Measurements from ENCODE around the gene TMEFF2. TPM values are rescaled to one million over a fixed set of nuclear protein-coding genes. Genes with fewer than 3 reads are reported as not detected.

TMEFF2 gene
- total RNA-seq, 1 donor from 2014 or later: not detected

- intact Hi-C loops (cut with DNase I): no loop called here
- peak; percentile 58 for ATAC-seq
Measured at GRCh38 chr2:192035731-192036442, 158.8 kb downstream of the TMEFF2 start.

GRCh38 chr2:192030856-192031255 is 163.9 kb downstream of the TMEFF2 start:
- intact Hi-C loops (cut with DNase I): no loop called here

More at GRCh38 chr2:192035731-192036442, 158.8 kb downstream of the TMEFF2 start:
- DNase-seq (ENCODE audit: low spot score): no peak

GRCh38 chr2:192030289-192030688 is 164.4 kb downstream of the TMEFF2 start:
- intact Hi-C loops (cut with DNase I): no loop called here
- no peak for ATAC-seq
- DNase-seq (ENCODE audit: low spot score): no peak

More at GRCh38 chr2:192030856-192031255, 163.9 kb downstream of the TMEFF2 start:
- DNase-seq (ENCODE audit: low spot score) (no peak), ATAC-seq (no peak)

GRCh38 chr2:192029089-192029488 is 165.6 kb downstream of the TMEFF2 start:
- no peak for DNase-seq (ENCODE audit: low spot score)
- intact Hi-C loops (cut with DNase I): no loop called here
- no peak for ATAC-seq

GRCh38 chr2:192026825-192027120 is 168.0 kb downstream of the TMEFF2 start:
- ATAC-seq: no peak
- intact Hi-C loops (cut with DNase I): no loop called here
- DNase-seq (ENCODE audit: low spot score): no peak

- intact Hi-C loops (cut with DNase I): no loop called here
- no peak for ATAC-seq
- no peak for DNase-seq (ENCODE audit: low spot score)
Measured at GRCh38 chr2:192026059-192026824, 168.5 kb downstream of the TMEFF2 start.

- intact Hi-C loops (cut with DNase I): no loop called here
- ATAC-seq (no peak), DNase-seq (ENCODE audit: low spot score) (no peak)
Measured at GRCh38 chr2:192025637-192026036, 169.1 kb downstream of the TMEFF2 start.

GRCh38 chr2:192023006-192023405 is 171.7 kb downstream of the TMEFF2 start:
- intact Hi-C loops (cut with DNase I): no loop called here
- DNase-seq (ENCODE audit: low spot score): no peak
- no peak for ATAC-seq

GRCh38 chr2:192017844-192018243 is 176.9 kb downstream of the TMEFF2 start:
- no peak for DNase-seq (ENCODE audit: low spot score)
- ATAC-seq: no peak
- intact Hi-C loops (cut with DNase I): no loop called here

- ATAC-seq (no peak), DNase-seq (ENCODE audit: low spot score) (no peak)
- intact Hi-C loops (cut with DNase I): no loop called here
Measured at GRCh38 chr2:192016265-192016664, 178.5 kb downstream of the TMEFF2 start.

GRCh38 chr2:192013211-192013610 is 181.5 kb downstream of the TMEFF2 start:
- no peak for ATAC-seq
- no peak for DNase-seq (ENCODE audit: low spot score)
- intact Hi-C loops (cut with DNase I): no loop called here

GRCh38 chr2:192011196-192011595 is 183.5 kb downstream of the TMEFF2 start:
- intact Hi-C loops (cut with DNase I): no loop called here
- no peak for DNase-seq (ENCODE audit: low spot score)

GRCh38 chr2:192010073-192010472 is 184.7 kb downstream of the TMEFF2 start:
- DNase-seq (ENCODE audit: low spot score): no peak
- no peak for ATAC-seq
- intact Hi-C loops (cut with DNase I): no loop called here

More at GRCh38 chr2:192011196-192011595, 183.5 kb downstream of the TMEFF2 start:
- no peak for ATAC-seq

GRCh38 chr2:192007581-192008228 is 187.0 kb downstream of the TMEFF2 start:
- DNase-seq (ENCODE audit: low spot score): no peak
- intact Hi-C loops (cut with DNase I): no loop called here
- no peak for ATAC-seq

- intact Hi-C loops (cut with DNase I): no loop called here
- ATAC-seq (no peak), DNase-seq (ENCODE audit: low spot score) (no peak)
Measured at GRCh38 chr2:192005211-192005610, 189.5 kb downstream of the TMEFF2 start.

GRCh38 chr2:192004188-192004963 is 190.4 kb downstream of the TMEFF2 start:
- DNase-seq (ENCODE audit: low spot score) (no peak), ATAC-seq (no peak)
- intact Hi-C loops (cut with DNase I): no loop called here

GRCh38 chr2:192002418-192002817 is 192.3 kb downstream of the TMEFF2 start:
- intact Hi-C loops (cut with DNase I): no loop called here
- ATAC-seq: no peak
- DNase-seq (ENCODE audit: low spot score): no peak

GRCh38 chr2:192000196-192000980 is 194.3 kb downstream of the TMEFF2 start:
- DNase-seq (ENCODE audit: low spot score): no peak
- ATAC-seq: no peak
- intact Hi-C loops (cut with DNase I): no loop called here

Measured in sciatic nerve (tissue), 2 donors.